Astrocyte (in vitro differentiated cells and primary cell): ENCODE data around the gene LCE3C. TPM values are rescaled to one million over a fixed set of nuclear protein-coding genes. Genes with fewer than 3 reads are reported as not detected.

Experiments used
- DNase-seq: peaks from one replicate; pipeline ENCODE4 v3.0.0-alpha.2; 2010; ENCODE audit warnings: low read depth
- FAIRE-seq: peaks from 2 replicates; lab custom pipeline; 2011; peaks lifted over from hg19 to GRCh38; lab: Jason Lieb, UNC
- H2AFZ ChIP-seq: 2 replicates; pipeline ENCODE4 v1.6.0; 2012; ENCODE audit warnings: low read depth, low read length, inconsistent platforms
- H3K27ac ChIP-seq: 2 replicates; pipeline ENCODE4 v1.5.1; 2011; ENCODE audit warnings: low read depth, low read length, inconsistent platforms
- H3K27me3 ChIP-seq: 2 replicates; pipeline ENCODE4 v1.6.0; 2011; ENCODE audit warnings: low read length, inconsistent platforms; ENCODE audit not compliant: insufficient read depth
- H3K36me3 ChIP-seq: 2 replicates; pipeline ENCODE4 v1.5.1; 2011; ENCODE audit warnings: low read length, inconsistent platforms; ENCODE audit not compliant: insufficient read depth
- H3K4me1 ChIP-seq: 2 replicates; pipeline ENCODE4 v1.5.1; 2011; ENCODE audit warnings: low read length, inconsistent platforms; ENCODE audit not compliant: insufficient read depth
- H3K4me2 ChIP-seq: 2 replicates; pipeline ENCODE4 v1.6.0; 2012; ENCODE audit warnings: low read length, inconsistent platforms
- H3K4me3 ChIP-seq: 2 replicates; pipeline ENCODE4 v1.5.1; 2011; ENCODE audit warnings: low read depth, mild to moderate bottlenecking, low read length, inconsistent platforms; ENCODE audit not compliant: insufficient read depth
- H3K79me2 ChIP-seq: 2 replicates; pipeline ENCODE4 v1.6.0; 2012; ENCODE audit warnings: mild to moderate bottlenecking, low read length, inconsistent platforms; ENCODE audit not compliant: insufficient read depth
- H3K9ac ChIP-seq: 2 replicates; pipeline ENCODE4 v1.6.0; 2012; ENCODE audit warnings: mild to moderate bottlenecking, low read length, inconsistent platforms
- H3K9me3 ChIP-seq: 2 replicates; pipeline ENCODE4 v1.5.1; 2012; ENCODE audit warnings: low read depth, mild to moderate bottlenecking, low read length, inconsistent platforms; ENCODE audit not compliant: insufficient read depth
- H4K20me1 ChIP-seq: 2 replicates; pipeline ENCODE4 v1.6.0; 2012; ENCODE audit warnings: low read length, inconsistent platforms; ENCODE audit not compliant: insufficient read depth
- H3K27ac Mint-ChIP-seq: one replicate; pipeline ENCODE4 v1.8.0; 2021; ENCODE audit warnings: mild to moderate bottlenecking, mixed read lengths; ENCODE audit not compliant: unreplicated experiment
- H3K27me3 Mint-ChIP-seq: one replicate; pipeline ENCODE4 v1.8.0; 2021; ENCODE audit warnings: low read depth, mixed read lengths; ENCODE audit not compliant: unreplicated experiment
- H3K36me3 Mint-ChIP-seq: one replicate; pipeline ENCODE4 v1.8.0; 2021; ENCODE audit warnings: low read depth, mixed read lengths; ENCODE audit not compliant: unreplicated experiment
- H3K4me1 Mint-ChIP-seq: one replicate; pipeline ENCODE4 v1.8.0; 2021; ENCODE audit warnings: low read depth, mixed read lengths; ENCODE audit not compliant: unreplicated experiment
- H3K4me3 Mint-ChIP-seq: one replicate; pipeline ENCODE4 v1.8.0; 2021; ENCODE audit warnings: mild to moderate bottlenecking, moderate library complexity, mixed read lengths; ENCODE audit not compliant: unreplicated experiment
- H3K9me3 Mint-ChIP-seq: one replicate; pipeline ENCODE4 v1.8.0; 2021; ENCODE audit warnings: mild to moderate bottlenecking, mixed read lengths; ENCODE audit not compliant: unreplicated experiment
- CTCF ChIP-seq: IDR thresholded peaks from 2 replicates; pipeline ENCODE4 v1.5.1; 2011; ENCODE audit warnings: low read depth, mild to moderate bottlenecking, inconsistent platforms, low read length, moderate library complexity; ENCODE audit not compliant: insufficient read depth
- EZH2 ChIP-seq: IDR thresholded peaks from 2 replicates; pipeline ENCODE4 v1.6.1; 2012; ENCODE audit warnings: mild to moderate bottlenecking, low read length, inconsistent platforms; ENCODE audit not compliant: insufficient read depth
- total RNA-seq: library from RNA; stranded (reverse); gene quantifications from 2 replicates; pipeline ENCODE4 v1.2.1, GENCODE V29; 2021

The LCE3C gene
- total RNA-seq, 1 donor from 2014 or later, result not detected

GRCh38 chr1:152580433-152580832 lies 19.6 kb upstream of the LCE3C start, which contains the start of gene LCE3D:
Gene LCE3D, minus strand, starts transcription at chr1:152580516. Its CDS starts 580 bp downstream, at chr1:152579936.
- H3K4me3 Mint-ChIP-seq, result no peak within 1 kb of the TSS
- H2AFZ ChIP-seq, result no peak within 1 kb of the TSS
- H3K27ac Mint-ChIP-seq, result no peak within 1 kb of the TSS
- no peaks in the 10 kb centered on the region for H3K9me3 ChIP-seq
- no peak within 1 kb of the TSS for H3K27ac ChIP-seq
- no peak within 1 kb of the TSS for H3K4me3 ChIP-seq
- H3K79me2 ChIP-seq, result no peaks in the 10 kb centered on the region
- H4K20me1 ChIP-seq, result no peaks in the 10 kb centered on the region
- peaks cover 8% of the 10 kb centered on the region for H3K4me1 Mint-ChIP-seq
- TF ChIP-seq CTCF, result no peak
- no peak for TF ChIP-seq EZH2
- H3K4me1 ChIP-seq, result no peaks in the 10 kb centered on the region
- H3K9ac ChIP-seq, result no peak within 1 kb of the TSS
- H3K4me2 ChIP-seq, result no peak within 1 kb of the TSS
- no peaks in the 10 kb centered on the region for H3K36me3 Mint-ChIP-seq
- FAIRE-seq, result no peak
- H3K36me3 ChIP-seq, result no peaks in the 10 kb centered on the region
- no peak for DNase-seq
- H3K27me3 ChIP-seq, result no peaks in the 10 kb centered on the region
- no peaks in the 10 kb centered on the region for H3K27me3 Mint-ChIP-seq
- H3K9me3 Mint-ChIP-seq, result no peaks in the 10 kb centered on the region

- no peaks in the 10 kb centered on the region for H3K9me3 ChIP-seq
- no peaks in the 10 kb centered on the region for H3K27me3 ChIP-seq
- FAIRE-seq (no peak), DNase-seq (no peak)
- no peak for TF ChIP-seq CTCF
- TF ChIP-seq EZH2, result no peak
- no peak overlapping the region for H3K4me3 ChIP-seq
- H2AFZ ChIP-seq, result no peak overlapping the region
- H3K27me3 Mint-ChIP-seq, result no peaks in the 10 kb centered on the region
- no peaks in the 10 kb centered on the region for H3K36me3 Mint-ChIP-seq
- no peak overlapping the region for H3K9ac ChIP-seq
- no peak overlapping the region for H3K27ac ChIP-seq
- no peak overlapping the region for H3K4me2 ChIP-seq
- no peaks in the 10 kb centered on the region for H3K79me2 ChIP-seq
- no peaks in the 10 kb centered on the region for H3K9me3 Mint-ChIP-seq
- H3K4me3 Mint-ChIP-seq, result no peak overlapping the region
- no peak overlapping the region for H3K27ac Mint-ChIP-seq
- no peaks in the 10 kb centered on the region for H4K20me1 ChIP-seq
- H3K4me1 Mint-ChIP-seq, result peaks cover 2% of the 10 kb centered on the region
- no peaks in the 10 kb centered on the region for H3K36me3 ChIP-seq
- no peaks in the 10 kb centered on the region for H3K4me1 ChIP-seq
These were observed 17.4 kb upstream of the LCE3C start for GRCh38 chr1:152582647-152583046.

GRCh38 chr1:152585586-152585985 lies 14.4 kb upstream of the LCE3C start:
- H3K4me1 Mint-ChIP-seq, result no peaks in the 10 kb centered on the region
- DNase-seq (no peak), FAIRE-seq (no peak)
- Histone ChIP-seq H3K9me3 (no peaks in the 10 kb centered on the region), H3K4me2 (no peak overlapping the region), H3K4me3 (no peak overlapping the region), H3K27ac (no peak overlapping the region), H3K9ac (no peak overlapping the region), H4K20me1 (no peaks in the 10 kb centered on the region), H3K79me2 (no peaks in the 10 kb centered on the region), H3K4me1 (no peaks in the 10 kb centered on the region), H3K27me3 (no peaks in the 10 kb centered on the region), H3K36me3 (no peaks in the 10 kb centered on the region), H2AFZ (no peak overlapping the region)
- H3K9me3 Mint-ChIP-seq, result no peaks in the 10 kb centered on the region
- no peak overlapping the region for H3K27ac Mint-ChIP-seq
- no peak for TF ChIP-seq EZH2
- TF ChIP-seq CTCF, result no peak
- no peak overlapping the region for H3K4me3 Mint-ChIP-seq
- no peaks in the 10 kb centered on the region for H3K27me3 Mint-ChIP-seq
- H3K36me3 Mint-ChIP-seq, result no peaks in the 10 kb centered on the region
